ENCODE data around the gene PEX7.

DNA sequence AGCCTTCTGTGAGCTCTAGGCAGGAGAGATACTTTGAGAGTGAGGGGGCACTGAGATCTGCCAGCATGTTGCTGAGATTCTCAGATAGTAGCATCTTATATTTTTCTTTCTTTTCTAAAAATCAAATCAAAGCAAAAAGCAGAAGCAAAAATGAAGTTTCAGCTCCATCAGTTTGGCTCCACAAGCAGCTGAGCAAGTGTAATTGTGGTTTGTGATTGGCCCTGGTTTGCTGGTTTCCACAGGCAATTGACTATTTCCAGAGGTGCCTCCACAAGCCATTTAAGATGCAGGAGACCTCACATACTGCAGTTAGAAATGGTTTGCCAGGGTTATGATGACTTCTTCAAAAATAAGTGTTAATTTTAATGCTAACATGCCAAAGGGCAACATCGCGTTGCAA lies 104.0 kb downstream of the PEX7 start:
- TF ChIP-seq, protein P1, sequence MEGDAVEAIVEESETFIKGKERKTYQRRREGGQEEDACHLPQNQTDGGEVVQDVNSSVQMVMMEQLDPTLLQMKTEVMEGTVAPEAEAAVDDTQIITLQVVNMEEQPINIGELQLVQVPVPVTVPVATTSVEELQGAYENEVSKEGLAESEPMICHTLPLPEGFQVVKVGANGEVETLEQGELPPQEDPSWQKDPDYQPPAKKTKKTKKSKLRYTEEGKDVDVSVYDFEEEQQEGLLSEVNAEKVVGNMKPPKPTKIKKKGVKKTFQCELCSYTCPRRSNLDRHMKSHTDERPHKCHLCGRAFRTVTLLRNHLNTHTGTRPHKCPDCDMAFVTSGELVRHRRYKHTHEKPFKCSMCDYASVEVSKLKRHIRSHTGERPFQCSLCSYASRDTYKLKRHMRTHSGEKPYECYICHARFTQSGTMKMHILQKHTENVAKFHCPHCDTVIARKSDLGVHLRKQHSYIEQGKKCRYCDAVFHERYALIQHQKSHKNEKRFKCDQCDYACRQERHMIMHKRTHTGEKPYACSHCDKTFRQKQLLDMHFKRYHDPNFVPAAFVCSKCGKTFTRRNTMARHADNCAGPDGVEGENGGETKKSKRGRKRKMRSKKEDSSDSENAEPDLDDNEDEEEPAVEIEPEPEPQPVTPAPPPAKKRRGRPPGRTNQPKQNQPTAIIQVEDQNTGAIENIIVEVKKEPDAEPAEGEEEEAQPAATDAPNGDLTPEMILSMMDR (IDR thresholded peaks at IDR 0.05): no peak
- no peak for TF ChIP-seq POLR2A (IDR thresholded peaks at IDR 0.05)

Data from adrenal gland (tissue), 5 donors.